CD14-positive monocyte (primary cell): ENCODE results near the gene VLDLR. TPM values are rescaled to one million over a fixed set of nuclear protein-coding genes. Genes with fewer than 3 reads are reported as not detected.
"Not testable (repeated sequence)": the region's sequence is repeated elsewhere in the genome, so short reads cannot be mapped to it uniquely, and the experiment has no call there.

Source experiments
- DNase-seq, 3 donors: peaks; one replicate each; pipeline ENCODE4 v3.0.0-alpha.2; 2011 to 2022
- H2AFZ ChIP-seq: 2 replicates; pipeline ENCODE4 v1.6.0; 2012; ENCODE audit warnings: mild to moderate bottlenecking, low read depth, low read length, inconsistent platforms; ENCODE audit not compliant: insufficient read depth, poor library complexity, severe bottlenecking
- H3K27ac ChIP-seq, 2 donors: 1 replicate in 1 of 2; 2 replicates in 1 of 2; pipeline ENCODE4 v1.5.1; 2012 to 2013; ENCODE audit warnings: low read length in 2 of 2, control low read depth in 1 of 2, inconsistent platforms in 1 of 2, low read depth in 1 of 2, mild to moderate bottlenecking in 1 of 2
- H3K27me3 ChIP-seq, 2 donors: one replicate each; pipeline versions ENCODE4 v1.6.0 to v1.6.1; 2011 to 2013; ENCODE audit warnings: low read length in 2 of 2; ENCODE audit not compliant: control insufficient read depth in 2 of 2, insufficient read depth in 2 of 2
- H3K36me3 ChIP-seq, 2 donors: replicated peaks in 1 of 2; 1 replicate in 1 of 2; 2 replicates in 1 of 2; pipeline versions ENCODE4 v1.5.1 to v1.6.1; 2012 to 2013; ENCODE audit warnings: low read length in 2 of 2, control low read depth in 1 of 2, inconsistent platforms in 1 of 2, mild to moderate bottlenecking in 1 of 2; ENCODE audit not compliant: insufficient read depth in 2 of 2, control insufficient read depth in 1 of 2
- H3K4me1 ChIP-seq, 2 donors: 1 replicate in 1 of 2; 2 replicates in 1 of 2; pipeline versions ENCODE4 v1.5.1 to v1.6.1; 2012 to 2013; ENCODE audit warnings: low read length in 2 of 2, control low read depth in 1 of 2, inconsistent platforms in 1 of 2, mild to moderate bottlenecking in 1 of 2, moderate library complexity in 1 of 2; ENCODE audit not compliant: insufficient read depth in 2 of 2, control insufficient read depth in 1 of 2
- H3K4me2 ChIP-seq: replicated peaks from 2 replicates; pipeline ENCODE3; 2012; ENCODE audit warnings: low read length, moderate library complexity, mild to moderate bottlenecking; ENCODE audit not compliant: poor library complexity, severe bottlenecking; ENCODE audit errors: extremely low read depth
- H3K4me3 ChIP-seq, 3 experiments: fragments of 200-600 bp in 1 of 3; sonication (generic) in 1 of 3; replicated peaks in 1 of 3; 1 replicate in 2 of 3; 2 replicates in 1 of 3; pipeline ENCODE4 v1.5.1; 2011 to 2013; ENCODE audit warnings: low read length in 3 of 3, mild to moderate bottlenecking in 3 of 3, control low read depth in 2 of 3, low read depth in 2 of 3, inconsistent platforms in 1 of 3, moderate library complexity in 1 of 3
- H3K79me2 ChIP-seq: 2 replicates; pipeline ENCODE4 v1.6.0; 2012; ENCODE audit warnings: mild to moderate bottlenecking, control low read depth, inconsistent platforms, low read length, moderate library complexity; ENCODE audit not compliant: insufficient read depth
- H3K9ac ChIP-seq: 2 replicates; pipeline ENCODE4 v1.6.0; 2017; ENCODE audit warnings: low read length, mild to moderate bottlenecking; ENCODE audit not compliant: insufficient read depth, poor library complexity, severe bottlenecking
- H3K9me3 ChIP-seq, 2 donors: replicated peaks in 1 of 2; 1 replicate in 1 of 2; 2 replicates in 1 of 2; pipeline versions ENCODE4 v1.5.1 to v1.6.1; 2012 to 2013; ENCODE audit warnings: low read length in 2 of 2, control low read depth in 1 of 2; ENCODE audit not compliant: control insufficient read depth in 1 of 2, insufficient read depth in 1 of 2
- H4K20me1 ChIP-seq: 2 replicates; pipeline ENCODE4 v1.6.0; 2012; ENCODE audit warnings: mild to moderate bottlenecking, low read length, control low read depth, moderate library complexity; ENCODE audit not compliant: insufficient read depth
- H3K27ac Mint-ChIP-seq, 7 donors: one replicate each; pipeline ENCODE4 v1.8.0; 2020; ENCODE audit warnings: mild to moderate bottlenecking in 7 of 7, mixed read lengths in 7 of 7, moderate library complexity in 6 of 7, inconsistent platforms in 2 of 7
- H3K27me3 Mint-ChIP-seq, 3 donors: one replicate each; pipeline ENCODE4 v1.8.0; 2021 to 2022; ENCODE audit warnings: low read depth in 3 of 3, mild to moderate bottlenecking in 3 of 3, mixed read lengths in 3 of 3, moderate library complexity in 3 of 3, inconsistent platforms in 1 of 3
- H3K36me3 Mint-ChIP-seq, 2 donors: one replicate each; pipeline ENCODE4 v1.8.0; 2020; ENCODE audit warnings: mixed read lengths in 2 of 2, inconsistent platforms in 1 of 2, mild to moderate bottlenecking in 1 of 2
- H3K4me1 Mint-ChIP-seq: one replicate; pipeline ENCODE4 v1.8.0; 2020; ENCODE audit warnings: mild to moderate bottlenecking, mixed read lengths
- H3K4me3 Mint-ChIP-seq, 2 donors: one replicate each; pipeline ENCODE4 v1.8.0; 2020; ENCODE audit warnings: mild to moderate bottlenecking in 2 of 2, mixed read lengths in 2 of 2, moderate library complexity in 1 of 2
- H3K9me3 Mint-ChIP-seq, 7 donors: one replicate each; pipeline ENCODE4 v1.8.0; 2020 to 2022; ENCODE audit warnings: mixed read lengths in 7 of 7, mild to moderate bottlenecking in 6 of 7, moderate library complexity in 6 of 7, inconsistent platforms in 2 of 7
- CTCF ChIP-seq: fragments of 200-600 bp; IDR thresholded peaks from one replicate; pipeline ENCODE4 v1.8.0; 2022; ENCODE audit warnings: antibody characterized with exemption, mild to moderate bottlenecking
- WGBS: methylation state at CpG from one replicate; pipeline ENCODE4 v1.1.5; 2013; ENCODE audit warnings: missing lambda C conversion rate; ENCODE audit not compliant: insufficient coverage; 5-methylcytosine and 5-hydroxymethylcytosine counted together
- intact Hi-C, 2 donors: fragments of 100-400 bp; cut with micrococcal nuclease; formaldehyde crosslinking; loops; one replicate each; pipeline versions ENCODE4 v1.15.0 to v1.15.1; 2023
- polyA plus RNA-seq, 3 donors: library from polyadenylated mRNA; depleted of rRNA in 1 of 3; unstranded in 2 of 3; stranded (reverse) in 1 of 3; fragments of 300-500 nt in 2 of 3; fragments of >200 nt in 1 of 3; fragmentation: Illumina TruSeq in 2 of 3; gene quantifications; 1 replicate in 2 of 3; 2 replicates in 1 of 3; pipeline ENCODE4 v1.2.3, GENCODE V29; 2012 to 2021

Gene VLDLR
- polyA plus RNA-seq, 3 donors = 0.05 to 0.07 TPM; not detected in 1

- no peak overlapping the region for H3K27ac Mint-ChIP-seq
- H3K9ac ChIP-seq = no peak overlapping the region
- peak in 1 of 3 donors; percentile 0 for DNase-seq
These were observed 82.9 kb downstream of the VLDLR start for GRCh38 chr9:2704504-2704903.

GRCh38 chr9:2707256-2707655 lies 85.7 kb downstream of the VLDLR start:
- DNase-seq, H3K4me1 Mint-ChIP-seq, H3K4me2 ChIP-seq, H3K27me3 Mint-ChIP-seq, H3K9me3 ChIP-seq, H4K20me1 ChIP-seq, H3K4me3 ChIP-seq, H3K9ac ChIP-seq, H3K79me2 ChIP-seq, H3K27ac Mint-ChIP-seq, H3K27me3 ChIP-seq, H3K4me1 ChIP-seq, H2AFZ ChIP-seq, H3K9me3 Mint-ChIP-seq, H3K27ac ChIP-seq, H3K4me3 Mint-ChIP-seq, intact Hi-C loops, H3K36me3 Mint-ChIP-seq, H3K36me3 ChIP-seq: not testable (repeated sequence)
- WGBS = no CpG with 5 or more reads among the region's 3 CpGs

More at GRCh38 chr9:2704504-2704903, 82.9 kb downstream of the VLDLR start:
- Mint-ChIP-seq H3K4me1 (peaks cover 7% of the 10 kb centered on the region), H3K27me3 (no peaks in the 10 kb centered on the region), H3K4me3 (no peak overlapping the region), H3K9me3 (peaks cover 0 to 2% (median 0%) of the 10 kb centered on the region in 7 donors), H3K36me3 (no peaks in the 10 kb centered on the region)
- no peak overlapping the region for H2AFZ ChIP-seq
- H3K4me3 ChIP-seq = no peak overlapping the region
- H3K27ac ChIP-seq = no peak overlapping the region
- no peak for TF ChIP-seq CTCF
- intact Hi-C loops = no loop called here
- H4K20me1 ChIP-seq = no peaks in the 10 kb centered on the region
- no peaks in the 10 kb centered on the region for H3K36me3 ChIP-seq
- peaks cover 0 to 3% of the 10 kb centered on the region in 2 donors for H3K4me1 ChIP-seq
- H3K9me3 ChIP-seq = no peaks in the 10 kb centered on the region
- no peaks in the 10 kb centered on the region for H3K79me2 ChIP-seq
- no peak overlapping the region for H3K4me2 ChIP-seq
- no peaks in the 10 kb centered on the region for H3K27me3 ChIP-seq

Other genes with a start within 250 kb of the VLDLR start
- not detected for gene KCNV2, start 95.7 kb downstream of the VLDLR start, polyA plus RNA-seq
- gene PUM3, start 222.3 kb downstream of the VLDLR start, polyA plus RNA-seq = 1 to 10 TPM; 5.9 to 8.1 (median 6.6) TPM